ENCODE results near the gene RBM22.
A peak's percentile ranks its signal among the peaks of the same experiment; 100 is the strongest.

RBM22 gene

GRCh38 chr5:150672237-150672883 lies 28.5 kb downstream of the RBM22 start:
- peak; percentile 22 to 75 for DNase-seq

- DNase-seq = peak; percentile 22 to 75
These were observed 29.2 kb downstream of the RBM22 start for GRCh38 chr5:150671509-150672236.

DNA sequence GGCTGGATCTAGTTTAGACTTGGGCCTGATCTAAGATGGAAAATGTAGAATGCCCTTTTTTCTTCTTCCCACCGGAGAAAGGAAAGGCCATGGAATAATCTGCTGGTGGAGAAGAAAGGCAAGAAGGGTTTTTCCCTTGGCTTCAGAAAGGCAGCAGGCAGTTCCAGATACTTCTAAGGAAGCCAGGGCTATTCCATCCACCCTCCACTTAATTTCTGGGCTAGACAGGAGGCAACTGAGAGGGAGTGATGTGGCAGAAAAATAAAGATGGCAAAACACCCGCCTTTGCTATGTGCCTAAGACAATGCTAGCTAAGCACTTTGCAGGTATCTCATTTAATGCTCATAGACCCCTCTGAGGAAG lies 29.9 kb downstream of the RBM22 start:
- no peak for DNase-seq

- DNase-seq = no peak
These were observed 30.5 kb downstream of the RBM22 start for GRCh38 chr5:150670275-150670947.

- DNase-seq = no peak
These were observed 35.8 kb downstream of the RBM22 start for GRCh38 chr5:150665044-150665443.

GRCh38 chr5:150663936-150664335 lies 36.9 kb downstream of the RBM22 start:
- DNase-seq = no peak

- no peak for DNase-seq
These were observed 37.9 kb downstream of the RBM22 start for GRCh38 chr5:150662731-150663516.

DNA sequence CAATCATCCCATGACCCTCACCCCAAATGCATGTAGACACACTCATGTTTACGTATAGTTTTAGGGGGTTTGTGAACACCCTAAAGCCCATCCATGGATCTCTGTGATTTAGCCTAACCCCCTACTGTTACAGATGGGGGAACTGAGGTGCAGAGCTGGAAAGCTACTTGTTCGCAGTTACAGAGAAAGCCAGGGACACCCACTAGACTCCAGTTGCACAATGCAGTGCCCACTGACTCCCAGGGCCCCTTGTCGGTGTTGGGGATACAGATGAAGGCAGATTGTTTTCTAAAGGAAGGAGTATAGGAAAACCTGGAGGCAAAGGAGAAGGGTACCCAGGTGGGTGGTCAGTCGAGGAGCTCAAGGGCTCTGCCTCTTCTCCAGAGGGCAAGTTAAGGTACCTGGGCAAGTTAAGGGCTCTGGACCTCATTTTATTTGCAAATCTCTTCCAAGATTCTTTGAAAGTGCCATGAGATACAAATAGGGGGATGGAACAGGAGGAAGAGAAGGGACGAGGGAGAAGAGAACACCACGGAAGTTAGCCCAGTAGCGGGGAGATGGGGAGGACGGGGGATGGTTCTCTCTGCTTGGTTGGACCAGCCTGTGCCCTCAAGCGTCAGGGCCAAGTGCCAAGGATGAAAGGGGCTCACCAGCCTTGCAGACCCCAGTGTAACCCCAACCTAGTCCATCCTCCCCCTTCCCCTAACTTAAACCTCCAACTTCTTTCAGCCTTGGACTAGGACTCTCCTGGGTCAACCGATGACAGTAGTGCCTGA lies 38.9 kb downstream of the RBM22 start:
- DNase-seq = no peak

- DNase-seq = no peak
These were observed 39.8 kb downstream of the RBM22 start, which contains the start of gene MYOZ3 for GRCh38 chr5:150661086-150661485. TSS of gene MYOZ3 (plus strand) at chr5:150661251. CDS start at chr5:150662942, 1,691 bp downstream.

GRCh38 chr5:150660108-150660831 lies 40.6 kb downstream of the RBM22 start:
- DNase-seq = no peak

DNA sequence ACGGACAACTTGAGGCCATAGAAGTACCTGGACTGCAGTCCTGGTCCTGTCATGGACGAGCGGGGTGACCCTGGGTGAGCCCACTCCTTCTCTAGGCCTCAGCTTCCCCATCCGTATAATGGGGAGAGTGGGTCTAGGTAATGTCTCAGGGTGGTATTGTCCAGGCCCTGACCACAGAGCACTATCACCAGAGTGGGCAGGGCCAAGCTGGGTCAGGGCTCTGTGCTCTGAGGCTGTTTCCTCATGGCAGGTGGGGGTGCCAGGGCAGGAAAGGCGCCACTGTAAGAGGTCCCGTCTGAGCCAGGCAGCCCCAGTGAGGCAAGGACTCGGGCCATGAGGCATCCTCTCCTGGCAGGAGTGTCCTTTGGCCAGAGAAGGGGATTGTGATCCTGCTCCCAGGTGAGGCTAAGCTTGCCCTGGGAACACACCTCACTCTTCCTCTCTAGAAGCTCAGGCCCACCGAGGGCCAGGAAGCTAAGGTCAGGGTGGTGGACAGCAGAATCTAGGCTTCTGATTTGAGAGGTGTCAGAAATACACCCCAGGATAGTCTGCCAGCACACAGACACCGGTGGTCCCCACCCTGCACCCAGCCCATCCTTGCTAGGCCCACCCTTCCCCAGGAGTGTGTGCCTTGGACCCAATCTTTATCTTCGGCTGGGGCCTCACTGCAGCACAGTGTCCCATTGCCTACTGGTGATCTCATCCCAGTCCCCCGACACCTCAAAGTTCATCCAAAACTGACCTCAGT lies 41.3 kb downstream of the RBM22 start:
- DNase-seq = no peak

DNA sequence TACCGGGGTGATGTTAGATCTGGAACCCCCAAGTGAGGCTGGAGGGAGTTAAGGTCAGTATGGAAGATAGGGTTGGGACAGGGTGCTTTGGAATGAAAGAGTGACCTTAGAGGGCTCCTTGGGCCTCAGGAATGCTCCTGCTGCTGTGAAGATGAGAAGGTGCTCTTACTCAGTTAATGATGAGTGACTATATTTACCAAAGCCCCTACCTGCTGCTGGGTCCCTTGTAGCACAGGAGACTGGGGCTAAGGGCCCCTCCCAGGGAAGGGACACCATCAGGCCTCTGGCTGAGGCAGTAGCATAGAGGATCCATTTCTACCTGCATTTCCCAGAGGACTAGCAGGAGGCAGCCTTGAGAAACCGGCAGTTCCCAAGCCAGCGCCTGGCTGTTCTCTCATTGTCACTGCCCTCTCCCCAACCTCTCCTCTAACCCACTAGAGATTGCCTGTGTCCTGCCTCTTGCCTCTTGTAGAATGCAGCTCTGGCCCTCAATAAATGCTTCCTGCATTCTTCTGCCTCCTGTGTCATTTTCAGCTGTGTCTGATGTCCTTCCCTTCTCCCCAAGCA lies 42.1 kb downstream of the RBM22 start:
- DNase-seq = no peak

DNA sequence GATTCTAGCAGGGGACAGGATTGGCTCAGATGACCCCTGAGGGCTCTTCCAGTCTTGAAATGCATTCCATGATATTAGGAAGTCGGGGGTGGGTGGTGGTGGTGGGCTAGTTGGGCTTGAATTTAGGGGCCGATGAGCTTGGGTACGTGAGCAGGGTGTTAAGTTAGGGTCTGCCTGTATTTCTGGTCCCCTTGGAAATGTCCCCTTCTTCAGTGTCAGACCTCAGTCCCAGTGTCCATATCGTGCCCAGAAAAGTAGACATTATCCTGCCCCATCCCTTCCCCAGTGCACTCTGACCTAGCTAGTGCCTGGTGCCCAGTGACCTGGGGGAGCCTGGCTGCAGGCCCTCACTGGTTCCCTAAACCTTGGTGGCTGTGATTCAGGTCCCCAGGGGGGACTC lies 42.7 kb downstream of the RBM22 start:
- no peak for DNase-seq

DNA sequence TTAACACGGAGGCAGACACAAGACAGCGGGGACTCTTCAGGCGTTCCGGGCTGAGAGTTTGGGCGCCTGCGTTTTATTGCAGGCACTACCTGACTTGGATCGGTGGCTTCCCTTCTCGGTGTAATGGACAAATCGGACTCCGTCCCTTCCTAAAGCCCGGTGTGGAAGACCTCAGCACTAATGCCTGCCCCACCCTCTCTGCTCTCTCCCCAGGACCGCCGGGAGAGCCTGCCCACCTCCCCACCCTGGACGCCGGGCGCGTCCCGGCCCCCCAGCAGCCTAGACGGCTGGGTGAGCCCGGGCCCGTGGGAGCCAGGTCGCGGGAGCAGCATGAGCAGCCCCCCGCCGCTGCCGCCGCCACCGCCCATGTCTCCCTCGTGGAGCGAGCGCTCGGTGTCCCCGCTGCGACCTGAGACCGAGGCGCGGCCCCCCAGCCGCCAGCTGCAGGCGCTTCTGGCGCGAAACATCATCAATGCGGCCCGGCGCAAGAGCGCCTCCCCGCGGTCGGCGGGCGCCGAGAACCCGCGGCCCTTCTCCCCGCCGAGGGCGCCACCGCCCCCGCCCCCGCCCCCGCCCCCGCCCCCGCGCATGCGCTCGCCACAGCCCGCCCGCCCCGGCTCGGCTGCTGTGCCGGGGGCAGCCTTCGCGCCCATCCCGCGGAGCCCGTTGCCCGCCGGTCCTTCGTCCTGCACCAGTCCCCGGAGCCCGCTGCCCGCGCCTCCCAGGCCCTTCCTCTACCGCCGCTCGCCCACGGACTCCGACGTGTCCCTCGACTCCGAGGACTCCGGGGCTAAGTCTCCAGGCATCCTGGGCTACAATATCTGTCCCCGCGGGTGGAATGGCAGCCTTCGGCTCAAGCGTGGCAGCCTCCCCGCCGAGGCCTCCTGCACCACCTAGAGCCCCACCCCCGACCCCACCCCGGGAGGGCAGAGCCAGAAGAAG lies 44.4 kb downstream of the RBM22 start:
- DNase-seq = peak; percentile 53 to 83

GRCh38 chr5:150655221-150655620 lies 45.6 kb downstream of the RBM22 start:
- no peak for DNase-seq

DNA sequence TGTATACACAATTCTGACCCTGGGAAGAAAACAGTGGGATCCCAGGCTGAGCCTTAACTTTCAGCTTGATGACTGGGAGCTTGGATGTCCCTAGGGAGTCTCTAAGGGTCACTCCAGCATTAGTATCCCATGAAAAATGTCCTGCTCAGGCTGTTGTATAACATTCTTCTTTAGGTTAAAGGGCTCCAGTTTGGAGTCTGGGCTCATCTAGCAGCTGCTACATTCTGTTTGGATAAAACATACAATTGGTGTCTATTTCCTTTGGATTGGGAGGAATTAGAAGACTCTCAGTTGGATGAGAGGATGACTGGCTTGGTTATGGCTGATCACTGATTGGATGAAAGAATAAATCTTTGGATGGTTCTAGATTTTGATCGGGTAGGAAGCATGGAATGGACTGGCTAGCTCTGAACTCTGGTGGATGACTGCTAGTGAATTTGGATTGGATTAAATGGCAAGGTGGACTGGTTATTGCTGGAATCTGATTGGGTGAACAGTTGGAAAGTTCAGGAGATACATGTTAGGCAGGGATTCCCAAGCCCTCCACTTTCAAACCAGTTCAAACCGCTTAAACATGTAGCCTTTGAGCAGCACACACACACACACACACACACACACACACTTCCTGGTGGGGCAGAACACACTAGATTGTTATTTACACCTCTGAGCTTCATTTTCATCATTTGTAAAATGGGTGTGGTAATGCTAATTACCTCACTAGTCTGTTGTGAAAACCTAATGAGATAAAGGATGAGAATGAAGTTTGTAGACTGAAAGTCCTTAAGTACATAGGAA lies 46.9 kb downstream of the RBM22 start:
- DNase-seq = no peak

- DNase-seq = no peak
These were observed 47.6 kb downstream of the RBM22 start for GRCh38 chr5:150653145-150653761.
